H9 (cell line): ENCODE data around the gene ARHGAP26. TPM values are rescaled to one million over a fixed set of nuclear protein-coding genes. Genes with fewer than 3 reads are reported as not detected.
A peak's percentile ranks its signal among the peaks of the same experiment; 100 is the strongest.

Experiments used
- DNase-seq: peaks from one replicate; pipeline ENCODE4 v3.0.0-alpha.2; 2017
- H2AFZ ChIP-seq: one replicate; pipeline ENCODE4 v1.6.1; 2013; ENCODE audit warnings: mild to moderate bottlenecking, low read length, control low read depth, moderate library complexity
- H2AK5ac ChIP-seq: 2 replicates; pipeline ENCODE4 v1.6.1; 2013; ENCODE audit warnings: low read length, control low read depth, mixed read lengths; ENCODE audit not compliant: insufficient read length
- H2BK120ac ChIP-seq: one replicate; pipeline ENCODE4 v1.6.1; 2013; ENCODE audit warnings: low read depth, mild to moderate bottlenecking, low read length, control low read depth, inconsistent platforms; ENCODE audit not compliant: poor library complexity, severe bottlenecking
- H2BK12ac ChIP-seq: 2 replicates; pipeline ENCODE4 v1.6.1; 2013; ENCODE audit warnings: low read length, control low read depth, mixed read lengths, low read depth; ENCODE audit not compliant: insufficient read length
- H2BK15ac ChIP-seq: 2 replicates; pipeline ENCODE4 v1.6.1; 2013; ENCODE audit warnings: low read depth, low read length, control low read depth
- H2BK20ac ChIP-seq: one replicate; pipeline ENCODE4 v1.6.1; 2013; ENCODE audit warnings: low read depth, mild to moderate bottlenecking, low read length, control low read depth, inconsistent platforms; ENCODE audit not compliant: poor library complexity, severe bottlenecking
- H2BK5ac ChIP-seq: 2 replicates; pipeline ENCODE4 v1.6.1; 2013; ENCODE audit warnings: low read length, control low read depth, mixed read lengths; ENCODE audit not compliant: insufficient read length
- H3K14ac ChIP-seq: 2 replicates; pipeline ENCODE4 v1.6.1; 2013; ENCODE audit warnings: low read length, control low read depth; ENCODE audit not compliant: insufficient read depth
- H3K18ac ChIP-seq: 2 replicates; pipeline ENCODE4 v1.6.1; 2013; ENCODE audit warnings: low read depth, mild to moderate bottlenecking, mixed read lengths, low read length, control low read depth; ENCODE audit not compliant: insufficient read length
- H3K23ac ChIP-seq: 2 replicates; pipeline ENCODE4 v1.6.1; 2013; ENCODE audit warnings: low read length, control low read depth, mixed read lengths, low read depth; ENCODE audit not compliant: insufficient read length
- H3K23me2 ChIP-seq: 2 replicates; pipeline ENCODE4 v1.6.1; 2013; ENCODE audit warnings: low read depth, mild to moderate bottlenecking, mixed read lengths, low read length, control low read depth; ENCODE audit not compliant: insufficient read length, poor library complexity, severe bottlenecking
- H3K27ac ChIP-seq: 2 replicates; pipeline ENCODE4 v1.5.1; 2013; ENCODE audit warnings: low read length, control low read depth, mixed read lengths, low read depth; ENCODE audit not compliant: insufficient read length
- H3K27me3 ChIP-seq: 2 replicates; pipeline ENCODE4 v1.6.1; 2013; ENCODE audit warnings: low read length, control low read depth, inconsistent platforms; ENCODE audit not compliant: insufficient read depth
- H3K4ac ChIP-seq: 2 replicates; pipeline ENCODE4 v1.6.1; 2013; ENCODE audit warnings: low read depth, mild to moderate bottlenecking, control low read depth, inconsistent platforms, low read length, moderate library complexity
- H3K4me1 ChIP-seq: 2 replicates; pipeline ENCODE4 v1.6.1; 2013; ENCODE audit warnings: low read length, control low read depth, inconsistent platforms; ENCODE audit not compliant: insufficient read depth
- H3K4me2 ChIP-seq: 2 replicates; pipeline ENCODE4 v1.6.1; 2013; ENCODE audit warnings: low read length, control low read depth, mixed read lengths; ENCODE audit not compliant: insufficient read length, insufficient read depth
- H3K56ac ChIP-seq: 2 replicates; pipeline ENCODE4 v1.6.1; 2013; ENCODE audit warnings: low read depth, mild to moderate bottlenecking, mixed read lengths, low read length, control low read depth; ENCODE audit not compliant: insufficient read length
- H3K79me1 ChIP-seq: 2 replicates; pipeline ENCODE4 v1.6.1; 2013; ENCODE audit warnings: low read depth, mild to moderate bottlenecking, moderate library complexity, low read length, control low read depth, inconsistent platforms; ENCODE audit not compliant: insufficient read depth, poor library complexity, severe bottlenecking
- H3K79me2 ChIP-seq: 2 replicates; pipeline ENCODE4 v1.6.1; 2013; ENCODE audit warnings: low read length, control low read depth, inconsistent platforms; ENCODE audit not compliant: insufficient read depth
- H3K9ac ChIP-seq: 2 replicates; pipeline ENCODE4 v1.6.1; 2013; ENCODE audit warnings: low read length, control low read depth, mixed read lengths; ENCODE audit not compliant: insufficient read length; ENCODE audit errors: extremely low read depth
- H3K9me3 ChIP-seq: one replicate; pipeline ENCODE4 v1.6.1; 2013; ENCODE audit warnings: low read depth, low read length, inconsistent platforms; ENCODE audit not compliant: control insufficient read depth
- H3T11ph ChIP-seq: one replicate; pipeline ENCODE4 v1.6.1; 2013; ENCODE audit warnings: mild to moderate bottlenecking, low read length, control low read depth, inconsistent platforms
- H4K20me1 ChIP-seq: one replicate; pipeline ENCODE4 v1.6.1; 2013; ENCODE audit not compliant: control insufficient read depth, insufficient read length, insufficient read depth
- H4K5ac ChIP-seq: 2 replicates; pipeline ENCODE4 v1.6.1; 2013; ENCODE audit warnings: low read depth, mild to moderate bottlenecking, mixed read lengths, low read length, control low read depth; ENCODE audit not compliant: insufficient read length
- H4K8ac ChIP-seq: replicated peaks from 2 replicates; pipeline ENCODE4 v1.6.1; 2013; ENCODE audit warnings: low read length, control low read depth, mixed read lengths, low read depth; ENCODE audit not compliant: insufficient read length
- H4K91ac ChIP-seq: 2 replicates; pipeline ENCODE4 v1.6.1; 2013; ENCODE audit warnings: low read depth, mild to moderate bottlenecking, moderate library complexity, mixed read lengths, low read length, control low read depth; ENCODE audit not compliant: insufficient read length
- H3K27ac Mint-ChIP-seq, 3 experiments: 2 replicates in 2 of 3; 3 replicates in 1 of 3; pipeline ENCODE4 v1.8.0; 2020 to 2021; ENCODE audit warnings: mixed read lengths in 3 of 3, mild to moderate bottlenecking in 1 of 3, moderate library complexity in 1 of 3
- H3K27me3 Mint-ChIP-seq: 2 replicates; pipeline ENCODE4 v1.8.0; 2021; ENCODE audit warnings: low read depth, mild to moderate bottlenecking, moderate library complexity, mixed read lengths
- H3K36me3 Mint-ChIP-seq, 3 experiments: 2 replicates in 2 of 3; 3 replicates in 1 of 3; pipeline ENCODE4 v1.8.0; 2020 to 2021; ENCODE audit warnings: low read depth in 3 of 3, mixed read lengths in 3 of 3; ENCODE audit not compliant: insufficient read depth in 1 of 3
- H3K4me1 Mint-ChIP-seq, 2 experiments: 2 replicates each; pipeline ENCODE4 v1.8.0; 2020; ENCODE audit warnings: mixed read lengths in 2 of 2
- H3K4me3 Mint-ChIP-seq, 2 experiments: 2 replicates in 1 of 2; 3 replicates in 1 of 2; pipeline ENCODE4 v1.8.0; 2020 to 2021; ENCODE audit warnings: mild to moderate bottlenecking in 2 of 2, mixed read lengths in 2 of 2, moderate library complexity in 1 of 2
- H3K9me3 Mint-ChIP-seq, 2 experiments: 2 replicates in 1 of 2; 3 replicates in 1 of 2; pipeline ENCODE4 v1.8.0; 2020; ENCODE audit warnings: mild to moderate bottlenecking in 2 of 2, mixed read lengths in 2 of 2, moderate library complexity in 1 of 2
- CTCF ChIP-seq: fragments of 200-600 bp; sonication (generic); conservative IDR thresholded peaks from 3 replicates; pipeline ENCODE4 v1.8.0; 2021; ENCODE audit warnings: antibody characterized with exemption, mild to moderate bottlenecking
- WGBS: extraction: QIAGEN DNeasy Blood & Tissue Kit; methylation state at CpG from one replicate; pipeline ENCODE4 v1.1.7; 2013; ENCODE audit warnings: missing lambda C conversion rate, low lambda C conversion rate, mixed read lengths; ENCODE audit not compliant: insufficient read length; ENCODE audit errors: extremely low coverage; 5-methylcytosine and 5-hydroxymethylcytosine counted together
- total RNA-seq: library from RNA; stranded (reverse); gene quantifications from 2 replicates; pipeline ENCODE4 v1.2.1, GENCODE V29; 2021

ARHGAP26 gene
- total RNA-seq, 1 experiment from 2014 or later, result 13.8 TPM

- DNase-seq, result no peak
- no peak overlapping the region for H3K4me2 ChIP-seq
- H3K36me3 Mint-ChIP-seq, result peaks cover 0 to 4% (median 0%) of the 10 kb centered on the region in 3 experiments; a peak in 2 of 7 replicates
- H2BK15ac ChIP-seq, result no peak overlapping the region
- no peak overlapping the region for H4K5ac ChIP-seq
- no peak overlapping the region for H2BK5ac ChIP-seq
- no peak overlapping the region for H2AFZ ChIP-seq
- H3K27ac ChIP-seq, result no peak overlapping the region
- H4K20me1 ChIP-seq, result no peaks in the 10 kb centered on the region
- no peak overlapping the region for H3K18ac ChIP-seq
- no peaks in the 10 kb centered on the region; the same call in 1 of the 2 replicates for H3K27me3 Mint-ChIP-seq
- no peak overlapping the region for H2BK20ac ChIP-seq
- TF ChIP-seq CTCF, result no peak
- no peak overlapping the region for H3T11ph ChIP-seq
- no peak overlapping the region for H3K23ac ChIP-seq
- H3K27ac Mint-ChIP-seq, result peak overlapping the region in 1 of 3 experiments; percentile 35; a peak in 1 of 7 replicates
- H3K4me1 ChIP-seq, result no peaks in the 10 kb centered on the region
- no peaks in the 10 kb centered on the region for H3K23me2 ChIP-seq
- no peak overlapping the region for H3K56ac ChIP-seq
- no peak overlapping the region for H3K4ac ChIP-seq
- H2BK120ac ChIP-seq, result no peak overlapping the region
- no CpG with 5 or more reads among the region's 3 CpGs for WGBS
- peaks cover 2 to 4% of the 10 kb centered on the region in 2 experiments; a peak in 1 of 4 replicates for H3K4me1 Mint-ChIP-seq
- no peaks in the 10 kb centered on the region for H3K9me3 ChIP-seq
- H3K14ac ChIP-seq, result no peak overlapping the region
- no peaks in the 10 kb centered on the region for H3K79me1 ChIP-seq
- no peak overlapping the region for H2BK12ac ChIP-seq
- no peak overlapping the region for H3K4me3 Mint-ChIP-seq
- H3K79me2 ChIP-seq, result no peaks in the 10 kb centered on the region
- H2AK5ac ChIP-seq, result no peak overlapping the region
- no peaks in the 10 kb centered on the region for H3K27me3 ChIP-seq
- no peak overlapping the region for H4K8ac ChIP-seq
- H4K91ac ChIP-seq, result no peak overlapping the region
- peaks cover 0 to 5% of the 10 kb centered on the region in 2 experiments; a peak in 3 of 5 replicates for H3K9me3 Mint-ChIP-seq
- no peak overlapping the region for H3K9ac ChIP-seq
Measured at GRCh38 chr5:143251190-143251589, 481.0 kb downstream of the ARHGAP26 start.
